ENCODE results near the gene FUZ. TPM values are rescaled to one million over a fixed set of nuclear protein-coding genes. Genes with fewer than 3 reads are reported as not detected.

The FUZ gene
- total and polyA plus RNA-seq, 2 of the 8 experiments (the other 6 are each of a cell fraction or from before 2014, with no cell fraction given): 28.4 to 33.9 TPM

DNA sequence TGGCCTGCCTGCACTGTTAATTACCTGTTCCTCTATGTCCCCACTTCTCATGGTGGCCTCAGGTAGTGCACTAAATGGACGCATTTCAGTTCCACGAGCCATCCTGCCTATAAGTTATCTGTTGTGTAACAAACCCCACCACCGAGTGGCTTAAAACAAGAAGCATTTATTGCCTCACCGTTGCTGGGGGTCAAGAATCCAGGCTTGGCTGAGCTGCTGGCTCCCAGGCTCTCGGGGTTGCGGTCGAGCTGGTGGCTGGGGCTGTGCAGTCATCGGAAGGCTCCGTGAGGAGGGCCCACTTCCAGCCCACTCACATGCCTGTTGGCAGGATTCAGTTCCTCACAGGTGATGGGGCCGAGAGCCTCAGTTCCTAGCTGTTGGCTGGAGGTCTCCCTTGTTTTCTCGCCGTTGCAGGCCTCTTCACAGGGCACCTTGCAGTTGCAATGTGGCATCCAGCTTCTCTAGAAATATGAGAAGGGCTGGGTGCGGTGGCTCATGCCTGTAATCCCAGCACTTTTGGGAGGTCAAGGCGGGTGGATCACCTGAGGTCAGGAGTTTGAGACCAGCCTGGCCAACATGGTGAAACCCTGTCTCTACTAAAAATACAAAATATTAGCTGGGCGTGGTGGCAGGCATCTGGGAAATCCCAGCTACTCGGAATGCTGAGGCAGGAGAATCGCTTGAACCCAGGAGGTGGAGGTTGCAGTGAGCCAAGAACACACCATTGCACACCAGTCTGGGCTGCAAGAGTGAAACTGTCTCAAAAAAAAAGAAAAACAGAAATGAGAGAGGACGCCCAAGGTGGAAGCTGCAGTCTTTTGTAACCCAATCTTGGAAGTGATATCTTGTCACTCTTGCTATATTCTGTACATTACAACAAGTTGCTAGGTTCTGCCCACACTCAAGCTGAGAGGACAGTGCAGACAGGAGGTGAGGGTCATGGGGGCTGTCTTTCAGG lies 31.3 kb upstream of the FUZ start:
- no peak for FAIRE-seq
- Histone ChIP-seq H3K9ac (replicated peaks in 1 of 4; ENCODE audit: extremely low read depth in 1 of 4, low read depth in 3 of 4, low read length in 3 of 4) (no peak overlapping the region), H4K91ac (replicated peaks; ENCODE audit: insufficient read length, low read length) (no peak overlapping the region), H2BK120ac (replicated peaks; ENCODE audit: low read depth, low read length) (no peak overlapping the region), H3K23ac (ENCODE audit: insufficient read length) (no peak overlapping the region), H3K79me2 (ENCODE audit: control insufficient read depth in 1 of 2, insufficient read depth in 2 of 2, low read length in 2 of 2) (no peaks in the 10 kb centered on the region), H3K23me2 (ENCODE audit: low read depth, low read length) (no peaks in the 10 kb centered on the region), H3K27me3 (replicated peaks in 1 of 4; ENCODE audit: control insufficient read depth in 3 of 4, extremely low read depth in 1 of 4, insufficient read depth in 3 of 4, low read length in 3 of 4) (no peaks in the 10 kb centered on the region), H2BK12ac (ENCODE audit: low read depth, low read length) (no peak overlapping the region), H2BK5ac (ENCODE audit: low read depth, low read length) (no peak overlapping the region), H3K27ac (ENCODE audit: low read depth, low read length) (no peak overlapping the region), H3K18ac (ENCODE audit: extremely low read depth, low read length) (no peak overlapping the region), H2BK20ac (ENCODE audit: low read length) (no peak overlapping the region), H3K56ac (replicated peaks; ENCODE audit: insufficient read length, low read depth, low read length) (no peak overlapping the region), H4K8ac (ENCODE audit: extremely low read depth, insufficient read depth, low read length) (no peak overlapping the region), H3K36me3 (ENCODE audit: control insufficient read depth in 2 of 4, insufficient read depth in 4 of 4, low read length in 3 of 4) (peaks cover 0 to 6% (median 2%) of the 10 kb centered on the region in 4 experiments; a peak in 3 of 8 replicates), H3K4me1 (replicated peaks in 1 of 4; ENCODE audit: control insufficient read depth in 3 of 4, insufficient read depth in 4 of 4, low read length in 3 of 4) (no peaks in the 10 kb centered on the region), H2AK5ac (ENCODE audit: low read depth, low read length) (no peak overlapping the region), H3K4me3 (ENCODE audit: extremely low read depth in 1 of 4, insufficient read depth in 2 of 4, low read depth in 3 of 4, low read length in 4 of 4) (no peak overlapping the region), H3K4me2 (ENCODE audit: insufficient read depth in 1 of 2, low read depth in 2 of 2, low read length in 2 of 2) (no peak overlapping the region), H3K79me1 (ENCODE audit: low read depth, low read length) (peaks cover 3% of the 10 kb centered on the region; the same call in 1 of the 2 replicates), H3K9me3 (ENCODE audit: insufficient read depth in 2 of 2, low read depth in 1 of 2, low read length in 1 of 2) (no peaks in the 10 kb centered on the region), H3K4ac (replicated peaks; ENCODE audit: insufficient read length, low read depth, low read length) (no peak overlapping the region), H4K5ac (ENCODE audit: insufficient read length, low read depth, low read length) (no peak overlapping the region), H2BK15ac (ENCODE audit: low read length) (no peak overlapping the region), H3K14ac (ENCODE audit: insufficient read length) (no peak overlapping the region), H4K20me1 (replicated peaks in 1 of 2; ENCODE audit: control insufficient read depth in 1 of 2, insufficient read depth in 2 of 2, low read length in 2 of 2) (peaks cover 0 to 2% of the 10 kb centered on the region in 2 experiments), H2AFZ (ENCODE audit: low read length) (no peak overlapping the region)
- ChIA-PET CTCF (ENCODE audit: partially characterized antibody) (interaction anchor here (0.6 to 2.1 kb wide), 5 partner anchors 17 to 584 kb away, joined by 3 to 4 read pairs (median 3); partner anchors contain the start of gene FUZ), POLR2A (ENCODE audit: partially characterized antibody) (interaction anchor here (0.6 to 3.3 kb wide), 11 partner anchors 10 to 153 kb away, joined by 3 to 12 read pairs (median 4); partner anchors contain the start of gene FUZ)
- DNase-seq (ENCODE audit: low read depth in 1 of 2, low spot score in 2 of 2): no peak
- WGBS, 2 experiments (ENCODE audit: extremely low coverage in 1 of 2, insufficient coverage in 1 of 2, insufficient read length in 1 of 2, insufficient replicate concordance in 2 of 2, low coverage in 1 of 2, low lambda C conversion rate in 2 of 2, missing lambda C conversion rate in 1 of 2): 89% methylated on average over 17 of the region's 18 CpGs; no CpG with 5 or more reads in 1 of the 2 experiments
- TF ChIP-seq SIN3A (conservative IDR thresholded peaks at IDR 0.05 in 1 of 2, IDR thresholded peaks at IDR 0.05 in 1 of 2; ENCODE audit: low read depth in 1 of 2, low read length in 2 of 2) (no peak), ASH2L (IDR thresholded peaks at IDR 0.05; ENCODE audit: low read length) (no peak), CBX8 (IDR thresholded peaks at IDR 0.05; ENCODE audit: borderline replicate concordance, low read depth, low read length) (no peak), CHD2 (IDR thresholded peaks at IDR 0.05; ENCODE audit: low read length) (no peak), POLR2AphosphoS5 (IDR thresholded peaks at IDR 0.05; ENCODE audit: low read depth, low read length) (no peak), ZNF274 (IDR thresholded peaks at IDR 0.05; ENCODE audit: borderline replicate concordance, extremely low read depth, low read length) (no peak), RFX5 (IDR thresholded peaks at IDR 0.05; ENCODE audit: borderline replicate concordance, low read depth, low read length) (no peak)
- TF ChIP-seq, protein P1, sequence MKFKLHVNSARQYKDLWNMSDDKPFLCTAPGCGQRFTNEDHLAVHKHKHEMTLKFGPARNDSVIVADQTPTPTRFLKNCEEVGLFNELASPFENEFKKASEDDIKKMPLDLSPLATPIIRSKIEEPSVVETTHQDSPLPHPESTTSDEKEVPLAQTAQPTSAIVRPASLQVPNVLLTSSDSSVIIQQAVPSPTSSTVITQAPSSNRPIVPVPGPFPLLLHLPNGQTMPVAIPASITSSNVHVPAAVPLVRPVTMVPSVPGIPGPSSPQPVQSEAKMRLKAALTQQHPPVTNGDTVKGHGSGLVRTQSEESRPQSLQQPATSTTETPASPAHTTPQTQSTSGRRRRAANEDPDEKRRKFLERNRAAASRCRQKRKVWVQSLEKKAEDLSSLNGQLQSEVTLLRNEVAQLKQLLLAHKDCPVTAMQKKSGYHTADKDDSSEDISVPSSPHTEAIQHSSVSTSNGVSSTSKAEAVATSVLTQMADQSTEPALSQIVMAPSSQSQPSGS (IDR thresholded peaks at IDR 0.05; ENCODE audit: low read length): no peak

Data from H1 (cell line).